CD4-positive, alpha-beta T cell treated with Interleukin-4 for 1 hour (primary cell): ENCODE measurements around the gene SLC20A1.
A peak's percentile ranks its signal among the peaks of the same experiment; 100 is the strongest.
"Not testable (repeated sequence)": the region's sequence is repeated elsewhere in the genome, so short reads cannot be mapped to it uniquely, and the experiment has no call there.

Experiments used
- DNase-seq, 2 donors: peaks; one replicate each; pipeline ENCODE4 v3.0.0-alpha.2; 2020 to 2022

SLC20A1 gene

GRCh38 chr2:112684415-112684775 lies 38.7 kb downstream of the SLC20A1 start:
- DNase-seq: no peak

GRCh38 chr2:112685271-112685884 lies 39.6 kb downstream of the SLC20A1 start:
- DNase-seq: no peak

- DNase-seq: peak in 1 of 2 donors; percentile 21
Observed at GRCh38 chr2:112686348-112687217, 40.8 kb downstream of the SLC20A1 start.

- no peak for DNase-seq
Observed at GRCh38 chr2:112687522-112687921, 41.8 kb downstream of the SLC20A1 start.

- no peak for DNase-seq
Observed at GRCh38 chr2:112688086-112688880, 42.5 kb downstream of the SLC20A1 start.

- DNase-seq: peak; percentile 76 to 78
Observed at GRCh38 chr2:112690853-112691401, 45.2 kb downstream of the SLC20A1 start.

- DNase-seq: peak in 1 of 2 donors; percentile 27
Observed at GRCh38 chr2:112691881-112692281, 46.1 kb downstream of the SLC20A1 start.

- peak; percentile 63 to 80 for DNase-seq
Observed at GRCh38 chr2:112692495-112692911, 46.8 kb downstream of the SLC20A1 start.

- no peak for DNase-seq
Observed at GRCh38 chr2:112692918-112693317, 47.2 kb downstream of the SLC20A1 start.

GRCh38 chr2:112693596-112693995 lies 47.9 kb downstream of the SLC20A1 start:
- DNase-seq: no peak

GRCh38 chr2:112694182-112694581 lies 48.4 kb downstream of the SLC20A1 start:
- DNase-seq: no peak

- DNase-seq: no peak
Observed at GRCh38 chr2:112698834-112699515, 53.2 kb downstream of the SLC20A1 start.

GRCh38 chr2:112699984-112700667 lies 54.4 kb downstream of the SLC20A1 start:
- DNase-seq: no peak

GRCh38 chr2:112701052-112701451 lies 55.3 kb downstream of the SLC20A1 start:
- peak in 1 of 2 donors; percentile 60 for DNase-seq

- DNase-seq: no peak
Observed at GRCh38 chr2:112703684-112704083, 57.9 kb downstream of the SLC20A1 start.

- DNase-seq: no peak
Observed at GRCh38 chr2:112705575-112705974, 59.8 kb downstream of the SLC20A1 start.

GRCh38 chr2:112706170-112706664 lies 60.5 kb downstream of the SLC20A1 start:
- peak; percentile 50 to 51 for DNase-seq

GRCh38 chr2:112706947-112707346 lies 61.2 kb downstream of the SLC20A1 start:
- not testable (repeated sequence) for DNase-seq

GRCh38 chr2:112708968-112709367 lies 63.2 kb downstream of the SLC20A1 start:
- no peak for DNase-seq

- DNase-seq: no peak
Observed at GRCh38 chr2:112709703-112710102, 64.0 kb downstream of the SLC20A1 start.

GRCh38 chr2:112710956-112711750 lies 65.4 kb downstream of the SLC20A1 start:
- no peak for DNase-seq
